HUDEP-2 (cell line): ENCODE results near the gene PARP12.

Source experiments
- DNase-seq, 76 experiments: peaks; one replicate each; lab custom pipeline; 2025; ENCODE audit not compliant: unreplicated experiment in 76 of 76; lab: John Stamatoyannopoulos, UW

PARP12 gene

GRCh38 chr7:140039896-140040295 lies 22.9 kb downstream of the PARP12 start:
- no peak for DNase-seq

- DNase-seq, result no peak
Measured at GRCh38 chr7:140039066-140039465, 23.7 kb downstream of the PARP12 start.

- DNase-seq, result no peak
Measured at GRCh38 chr7:140036224-140036962, 26.4 kb downstream of the PARP12 start.

DNA sequence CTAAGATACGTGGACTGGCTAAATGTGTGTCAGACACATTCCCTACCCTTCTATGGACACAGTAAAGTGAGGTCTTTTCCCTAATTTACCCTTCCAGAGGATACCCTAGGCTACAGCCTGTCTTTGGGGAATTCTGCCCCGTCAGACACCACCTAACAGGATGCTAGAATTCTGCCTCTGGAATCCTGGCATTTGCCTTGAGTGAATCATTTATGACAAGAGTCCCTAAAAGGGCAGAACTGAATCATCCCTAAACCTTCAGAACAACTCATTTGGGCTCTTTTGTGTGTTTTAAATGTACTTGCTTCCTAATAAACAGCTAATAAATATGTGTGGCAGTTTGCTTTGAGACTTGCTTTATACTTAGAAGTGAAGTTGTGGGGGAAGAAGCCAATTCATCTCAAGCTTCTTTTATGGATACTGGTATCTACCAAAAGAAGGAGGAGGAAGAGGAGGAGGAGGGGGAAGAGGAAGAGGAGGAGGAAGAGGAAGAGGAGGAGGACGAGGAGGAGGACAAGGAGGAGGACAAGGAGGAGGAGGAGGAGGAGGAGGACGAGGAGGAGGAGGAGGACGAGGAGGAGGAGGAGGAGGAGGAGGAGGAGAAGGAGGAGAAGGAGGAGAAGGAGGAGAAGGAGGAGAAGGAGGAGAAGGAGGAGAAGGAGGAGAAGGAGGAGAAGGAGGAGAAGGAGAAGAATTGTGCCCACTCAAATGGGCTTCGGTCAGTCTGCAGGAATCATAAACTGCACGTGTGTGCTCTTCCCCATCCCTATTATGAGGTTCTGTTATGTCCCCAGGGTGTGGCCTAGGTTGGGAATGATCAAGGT lies 27.1 kb downstream of the PARP12 start:
- no peak for DNase-seq

DNA sequence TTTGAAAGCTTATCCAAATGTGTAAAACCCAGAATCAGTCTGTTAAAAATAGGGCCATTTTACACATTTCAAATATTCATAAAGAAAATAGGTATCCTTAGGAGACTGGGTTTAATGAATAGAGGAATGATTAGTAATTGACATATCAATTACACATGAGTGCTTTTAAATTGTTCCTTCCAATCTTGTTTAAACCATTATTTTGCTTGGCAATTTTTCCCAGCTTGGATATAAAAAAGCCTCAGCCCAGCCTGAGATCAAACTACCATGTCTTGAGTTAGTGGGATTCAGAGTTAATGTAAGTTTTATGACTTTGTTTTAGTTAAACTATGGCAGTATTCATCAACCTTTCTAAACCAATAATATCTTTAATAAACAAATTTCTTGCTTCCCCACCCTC lies 28.3 kb downstream of the PARP12 start:
- DNase-seq, result no peak

GRCh38 chr7:140033779-140034363 lies 28.9 kb downstream of the PARP12 start:
- no peak for DNase-seq

DNA sequence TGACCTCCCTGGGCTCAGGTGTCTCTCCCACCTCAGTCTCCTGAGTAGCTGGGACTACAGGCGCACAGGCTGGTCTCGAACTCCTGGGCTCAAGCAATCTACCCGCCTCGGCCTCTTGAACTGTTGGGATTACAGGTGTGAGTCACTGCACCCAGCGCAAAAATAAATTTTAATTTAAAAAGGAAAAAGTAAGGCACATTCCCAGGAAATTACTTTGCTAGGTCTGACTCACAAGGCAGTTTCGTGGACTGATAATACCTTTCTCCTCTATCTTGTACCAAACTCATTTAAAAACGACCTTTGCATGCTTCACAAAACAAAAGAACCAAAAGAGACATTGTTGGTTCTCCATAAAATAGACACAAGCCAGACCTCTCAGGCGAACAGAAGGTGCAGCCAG lies 29.7 kb downstream of the PARP12 start:
- DNase-seq, result no peak

DNA sequence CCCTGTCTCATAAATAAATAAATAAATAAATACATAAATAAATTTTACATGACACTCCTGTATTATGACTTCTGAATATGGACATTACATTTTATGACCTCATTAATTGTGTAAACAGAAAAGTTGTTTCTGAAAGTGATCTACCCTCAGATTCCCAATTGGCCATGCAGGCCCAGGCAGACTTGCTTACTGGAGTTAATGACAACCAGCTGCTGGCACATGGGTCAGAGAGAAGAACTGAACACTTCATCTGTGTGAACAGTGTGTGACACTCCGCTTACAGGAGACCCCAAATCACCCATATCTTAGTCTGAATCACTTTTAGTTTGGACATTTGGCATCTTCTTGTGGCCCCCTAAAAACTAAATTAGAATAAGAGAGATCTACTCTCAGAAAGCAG lies 31.4 kb downstream of the PARP12 start:
- DNase-seq, result no peak

DNA sequence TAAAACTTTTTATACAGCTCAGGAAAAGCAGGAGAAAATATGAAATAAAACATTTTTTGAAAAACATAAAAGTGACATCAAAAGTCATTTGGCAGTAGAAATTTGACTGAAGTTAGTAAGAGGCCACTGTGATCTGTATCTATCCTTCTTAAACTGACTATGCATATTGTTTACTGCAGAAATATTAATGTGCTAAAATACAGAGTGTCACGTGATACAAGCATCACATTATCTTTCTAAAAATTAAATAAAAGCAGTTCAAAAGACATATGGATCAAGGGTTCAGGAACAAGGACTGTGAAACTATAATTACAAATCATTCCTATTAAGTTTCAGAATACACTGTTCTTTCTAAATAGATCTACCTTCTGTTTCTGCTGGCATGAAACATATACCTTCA lies 33.7 kb downstream of the PARP12 start:
- no peak for DNase-seq

DNA sequence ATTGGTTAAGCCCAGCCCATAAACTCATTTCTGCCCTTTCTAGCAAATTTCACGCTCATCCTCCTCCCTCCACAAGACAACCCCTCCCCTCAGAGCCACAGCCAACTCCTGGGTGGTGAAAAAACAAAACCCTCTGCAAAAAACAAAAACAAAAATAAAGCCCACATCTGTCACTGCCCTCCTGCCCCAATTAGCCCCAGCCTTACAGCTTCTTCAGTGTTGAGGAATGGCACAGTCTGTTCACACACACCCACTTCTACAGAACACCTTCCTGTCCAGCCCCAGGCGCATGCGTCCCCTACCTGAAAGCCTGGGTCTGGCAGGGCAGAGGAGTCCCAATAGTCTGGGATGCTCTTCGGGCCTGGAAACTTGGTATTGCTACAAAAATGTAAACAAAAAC lies 34.4 kb downstream of the PARP12 start:
- DNase-seq, result no peak

DNA sequence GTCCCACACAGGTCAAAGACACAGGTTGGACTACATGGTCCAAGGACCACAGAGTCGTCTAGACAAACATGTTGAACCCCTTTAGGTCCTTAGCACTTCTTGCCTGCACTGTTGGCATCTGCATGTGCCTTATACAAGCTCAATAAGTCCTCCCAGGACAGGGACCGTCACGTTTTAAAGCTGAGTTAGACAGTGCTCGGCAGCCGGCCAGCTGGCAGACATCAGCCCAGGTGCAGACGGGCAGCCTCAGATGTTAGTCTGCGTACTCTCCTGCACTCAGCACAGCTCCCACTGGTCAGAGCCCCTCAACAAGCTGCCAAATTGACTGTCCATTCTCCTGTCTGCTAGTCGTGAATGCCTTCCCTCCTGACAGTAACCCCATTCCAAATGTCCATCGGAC lies 34.9 kb downstream of the PARP12 start:
- no peak for DNase-seq

DNA sequence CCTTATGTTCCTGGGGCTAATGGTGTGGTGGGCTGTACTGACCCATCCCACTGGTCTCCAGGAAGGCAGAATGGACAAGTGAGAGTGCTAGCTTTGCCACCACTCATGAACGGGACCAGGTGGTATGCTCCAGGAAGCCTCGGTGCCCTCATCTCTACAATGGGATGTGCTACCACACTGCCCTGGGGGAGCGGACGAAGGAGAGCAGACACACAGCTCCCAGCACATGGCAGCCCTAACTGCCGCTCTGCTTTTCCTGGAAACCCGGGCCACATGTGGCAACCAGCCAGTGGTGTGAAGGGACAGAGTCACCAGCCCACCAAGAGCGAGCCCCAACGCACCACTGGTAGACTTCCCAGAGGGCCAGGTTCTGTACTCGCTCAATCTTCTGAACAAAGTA lies 35.8 kb downstream of the PARP12 start:
- DNase-seq, result no peak

DNA sequence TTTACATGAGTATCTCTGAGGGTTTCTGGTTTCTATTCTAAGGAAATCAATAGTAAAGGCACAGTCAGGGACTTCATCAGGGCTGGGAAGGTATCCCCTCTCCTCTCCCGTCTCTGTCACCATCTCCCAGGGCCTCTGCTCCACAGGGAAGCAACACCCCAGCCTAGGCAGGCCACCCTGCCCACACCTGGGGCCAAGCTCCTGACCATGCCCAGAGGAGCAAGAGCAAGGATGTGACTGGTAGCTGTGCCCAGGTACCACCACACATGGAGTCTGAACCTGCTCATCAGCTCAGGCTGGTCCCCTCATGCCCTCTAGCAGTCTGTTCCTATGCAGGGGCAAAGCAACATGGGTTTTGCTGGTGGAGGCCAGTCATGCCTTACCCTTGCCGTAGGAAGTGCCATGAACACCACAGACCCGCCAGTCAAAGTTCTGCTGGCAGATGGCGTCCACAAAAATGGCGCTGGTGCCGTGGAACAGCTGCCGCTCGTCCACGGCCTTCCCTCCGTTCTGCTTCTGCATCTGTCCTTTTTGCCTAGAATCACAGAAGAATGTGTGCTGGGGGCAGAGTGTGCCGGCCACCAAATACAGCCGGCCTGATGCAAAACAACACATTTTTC lies 36.8 kb downstream of the PARP12 start:
- no peak for DNase-seq

DNA sequence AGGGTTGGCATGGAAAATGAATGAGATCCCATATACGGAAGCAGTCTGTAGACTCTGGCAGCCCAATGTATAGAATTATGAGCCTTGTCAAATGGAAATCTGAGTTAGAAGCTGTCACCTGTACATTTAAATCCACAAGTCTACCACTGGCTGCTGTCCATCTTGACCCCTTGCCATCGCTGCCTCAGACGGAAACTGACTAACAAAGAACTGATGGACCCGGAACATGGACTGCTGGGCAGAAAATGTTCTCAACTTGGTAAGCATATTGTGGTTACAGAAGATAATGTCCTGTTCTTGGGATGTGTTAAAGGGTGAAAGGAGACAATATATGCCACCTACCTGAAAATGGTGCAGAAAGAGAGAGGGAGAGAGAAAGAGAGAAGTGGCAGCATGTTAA lies 37.5 kb downstream of the PARP12 start:
- DNase-seq, result no peak

DNA sequence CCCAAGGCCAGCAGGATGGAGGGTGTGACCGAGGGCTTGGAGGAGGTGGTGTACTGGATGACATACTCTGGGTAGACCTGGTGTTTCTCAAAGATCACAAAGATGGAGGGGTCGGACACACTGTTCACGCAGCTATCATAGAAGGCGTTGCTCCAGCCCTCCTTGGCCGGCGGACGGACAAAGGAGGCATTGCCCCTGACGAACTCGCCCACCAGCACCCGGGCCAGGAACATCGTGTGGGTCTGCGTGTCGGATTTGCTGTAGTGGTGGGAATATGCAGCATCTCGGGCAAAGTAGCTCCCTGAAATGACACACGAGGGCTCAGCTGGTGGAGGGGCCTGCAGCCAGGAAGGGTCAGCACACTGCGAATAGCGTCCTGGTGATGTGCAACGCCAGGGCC lies 38.2 kb downstream of the PARP12 start:
- no peak for DNase-seq

- no peak for DNase-seq
Measured at GRCh38 chr7:140023728-140024127, 39.0 kb downstream of the PARP12 start.

- DNase-seq, result no peak
Measured at GRCh38 chr7:140022582-140023211, 40.1 kb downstream of the PARP12 start.

DNA sequence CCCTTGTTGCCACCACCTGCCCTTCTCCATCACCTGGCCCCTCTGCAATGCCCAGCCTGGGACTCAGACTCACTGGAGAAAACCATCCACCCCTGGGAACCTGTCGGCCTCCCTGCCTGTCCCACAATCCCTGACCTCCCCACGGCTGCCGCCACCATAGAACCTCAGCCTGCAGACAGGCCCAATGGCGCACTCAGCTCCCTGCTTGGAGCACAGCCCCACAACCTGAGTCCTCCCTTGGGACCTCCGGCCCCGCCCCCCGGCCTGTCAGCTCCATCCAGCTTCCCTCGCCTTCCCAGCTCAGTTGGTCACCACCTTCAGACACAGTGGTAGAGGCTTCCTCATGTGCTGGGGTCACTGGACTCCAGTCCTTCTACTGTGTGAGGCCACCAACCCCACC lies 41.1 kb downstream of the PARP12 start:
- no peak for DNase-seq

DNA sequence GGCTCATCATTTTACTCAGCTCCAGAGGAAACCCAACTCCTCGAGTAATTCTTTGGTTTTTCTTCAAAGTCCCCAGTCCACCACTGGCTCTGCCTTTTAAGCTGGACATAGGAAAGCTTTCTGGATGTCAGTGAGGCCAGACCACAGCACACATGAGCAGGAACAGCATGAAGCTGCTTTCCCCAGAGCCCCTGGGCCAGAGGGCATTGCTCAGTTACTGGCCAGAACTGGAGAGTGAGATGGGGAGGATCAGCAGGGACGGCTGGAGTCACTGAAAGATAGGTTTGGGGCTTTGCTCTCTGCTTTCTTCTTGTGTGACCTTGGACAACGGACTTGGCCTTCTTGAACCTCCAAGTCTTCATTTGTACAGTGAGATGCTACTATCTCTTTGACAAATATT lies 43.1 kb downstream of the PARP12 start:
- DNase-seq, result no peak

DNA sequence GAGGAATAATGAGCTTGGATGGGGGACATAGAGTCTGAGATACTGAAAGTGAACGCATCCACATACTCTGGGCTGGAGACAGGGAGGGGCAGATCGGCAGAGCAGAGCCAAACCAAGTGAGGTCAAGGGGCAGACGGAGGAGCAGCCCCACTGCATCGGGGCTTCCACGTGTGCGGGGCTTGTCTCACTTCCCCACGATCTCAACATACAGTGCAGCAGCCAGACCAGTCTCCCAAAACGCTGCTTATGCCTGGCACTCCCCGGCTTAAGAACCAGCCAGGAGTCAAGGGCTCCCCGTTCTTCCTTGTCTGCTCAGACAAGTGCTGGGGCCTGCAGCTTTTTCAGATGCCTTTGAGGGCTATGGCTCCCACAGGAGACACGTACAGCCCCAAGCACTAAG lies 43.6 kb downstream of the PARP12 start:
- no peak for DNase-seq
